Measurements from ENCODE around the gene TMOD3.

GRCh38 chr15:51931638-51932037 is 102.2 kb downstream of the TMOD3 start:
- no peak for TF ChIP-seq EZH2 (IDR thresholded peaks at IDR 0.05)
- TF ChIP-seq POLR2AphosphoS5 (IDR thresholded peaks at IDR 0.05; ENCODE audit: borderline replicate concordance, low read depth, low read length), result no peak
- TF ChIP-seq FOXP2 (optimal IDR thresholded peaks at IDR 0.05; ENCODE audit: control extremely low read depth, extremely low read length, insufficient read depth), result no peak
